SU-DHL-6 (cell line): Measurements from ENCODE around the gene SMAD3.

Source experiments
- H2AFZ ChIP-seq: fragments of 200-600 bp; sonication (generic); 2 replicates; pipeline ENCODE4 v1.6.1; 2014; ENCODE audit warnings: low read depth, mild to moderate bottlenecking, moderate library complexity, mixed read lengths, antibody characterized with exemption, low read length; ENCODE audit not compliant: severe bottlenecking
- H3F3A ChIP-seq: fragments of 200-600 bp; shearing (Covaris generic); 2 replicates; pipeline ENCODE4 v1.6.0; 2016; ENCODE audit warnings: antibody characterized with exemption, mild to moderate bottlenecking; ENCODE audit not compliant: insufficient read depth
- H3K27ac ChIP-seq: fragments of 200-600 bp; sonication (generic); 2 replicates; pipeline ENCODE4 v1.5.1; 2016; ENCODE audit warnings: low read depth, mild to moderate bottlenecking, low read length, moderate library complexity, mixed read lengths
- H3K27me3 ChIP-seq: fragments of 200-600 bp; sonication (generic), shearing (Covaris generic); 2 replicates; pipeline ENCODE4 v1.6.0; 2014; ENCODE audit warnings: mild to moderate bottlenecking, low read length
- H3K36me3 ChIP-seq: fragments of 200-600 bp; sonication (generic); 2 replicates; pipeline ENCODE4 v1.6.1; 2014; ENCODE audit warnings: mild to moderate bottlenecking, low read length, mixed read lengths
- H3K4me2 ChIP-seq: fragments of 300-600, 200-600 bp; shearing (Covaris generic), sonication (generic); 2 replicates; pipeline ENCODE4 v1.6.0; 2014; ENCODE audit warnings: low read length, low read depth, mild to moderate bottlenecking; ENCODE audit not compliant: poor library complexity, severe bottlenecking
- H3K4me3 ChIP-seq: fragments of 200-600 bp; sonication (generic); 2 replicates; pipeline ENCODE4 v1.5.1; 2014; ENCODE audit warnings: antibody characterized with exemption, low read length, mild to moderate bottlenecking, mixed read lengths; ENCODE audit not compliant: insufficient read depth, poor library complexity, severe bottlenecking
- H3K79me2 ChIP-seq: fragments of 200-600 bp; sonication (generic); 2 replicates; pipeline ENCODE4 v1.6.1; 2014; ENCODE audit warnings: mild to moderate bottlenecking, low read length, moderate library complexity; ENCODE audit not compliant: insufficient read depth
- H3K9ac ChIP-seq: fragments of 200-600 bp; sonication (generic); 2 replicates; pipeline ENCODE4 v1.7.0; 2014; ENCODE audit warnings: mild to moderate bottlenecking, low read length
- H3K9me2 ChIP-seq: fragments of 200-600 bp; sonication (generic); replicated peaks from 2 replicates; pipeline ENCODE4 v1.6.1; 2014; ENCODE audit warnings: low read length; ENCODE audit not compliant: insufficient read depth
- H3K9me3 ChIP-seq: fragments of 200-600 bp; sonication (generic); 2 replicates; pipeline ENCODE4 v1.6.1; 2014; ENCODE audit warnings: low read length, mixed read lengths; ENCODE audit not compliant: insufficient read depth
- H4K20me1 ChIP-seq: fragments of 200-600 bp; sonication (generic); 2 replicates; pipeline ENCODE4 v1.6.1; 2014; ENCODE audit warnings: low read depth, mild to moderate bottlenecking, antibody characterized with exemption, low read length, moderate library complexity, mixed read lengths
- EZH2phosphoT487 ChIP-seq: fragments of 200-600 bp; sonication (generic), shearing (Covaris generic); conservative IDR thresholded peaks from 2 replicates; pipeline ENCODE4 v1.6.1; 2018; ENCODE audit warnings: mild to moderate bottlenecking, antibody characterized with exemption, low read length, moderate library complexity, mixed read lengths
- TF ChIP-seq, protein P1 (sequence below): fragments of 200-600 bp; sonication (generic); IDR thresholded peaks from one replicate; pipeline ENCODE4 v1.5.1; 2017; ENCODE audit warnings: antibody characterized with exemption, mild to moderate bottlenecking, low read length, moderate library complexity; ENCODE audit not compliant: insufficient read depth, poor library complexity, severe bottlenecking

Gene SMAD3

GRCh38 chr15:67051088-67052045 is 14.0 kb upstream of the SMAD3 start:
- no peaks in the 10 kb centered on the region for H3F3A ChIP-seq
- no peak overlapping the region for H3K9ac ChIP-seq
- H3K9me3 ChIP-seq, result no peaks in the 10 kb centered on the region
- no peaks in the 10 kb centered on the region for H3K9me2 ChIP-seq
- no peak overlapping the region for H3K27ac ChIP-seq
- H3K36me3 ChIP-seq, result no peaks in the 10 kb centered on the region
- H4K20me1 ChIP-seq, result no peaks in the 10 kb centered on the region
- H3K4me2 ChIP-seq, result no peak overlapping the region
- TF ChIP-seq EZH2phosphoT487, result no peak
- TF ChIP-seq, protein P1, sequence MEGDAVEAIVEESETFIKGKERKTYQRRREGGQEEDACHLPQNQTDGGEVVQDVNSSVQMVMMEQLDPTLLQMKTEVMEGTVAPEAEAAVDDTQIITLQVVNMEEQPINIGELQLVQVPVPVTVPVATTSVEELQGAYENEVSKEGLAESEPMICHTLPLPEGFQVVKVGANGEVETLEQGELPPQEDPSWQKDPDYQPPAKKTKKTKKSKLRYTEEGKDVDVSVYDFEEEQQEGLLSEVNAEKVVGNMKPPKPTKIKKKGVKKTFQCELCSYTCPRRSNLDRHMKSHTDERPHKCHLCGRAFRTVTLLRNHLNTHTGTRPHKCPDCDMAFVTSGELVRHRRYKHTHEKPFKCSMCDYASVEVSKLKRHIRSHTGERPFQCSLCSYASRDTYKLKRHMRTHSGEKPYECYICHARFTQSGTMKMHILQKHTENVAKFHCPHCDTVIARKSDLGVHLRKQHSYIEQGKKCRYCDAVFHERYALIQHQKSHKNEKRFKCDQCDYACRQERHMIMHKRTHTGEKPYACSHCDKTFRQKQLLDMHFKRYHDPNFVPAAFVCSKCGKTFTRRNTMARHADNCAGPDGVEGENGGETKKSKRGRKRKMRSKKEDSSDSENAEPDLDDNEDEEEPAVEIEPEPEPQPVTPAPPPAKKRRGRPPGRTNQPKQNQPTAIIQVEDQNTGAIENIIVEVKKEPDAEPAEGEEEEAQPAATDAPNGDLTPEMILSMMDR, result no peak
- no peak overlapping the region for H3K4me3 ChIP-seq
- H3K27me3 ChIP-seq, result no peaks in the 10 kb centered on the region
- no peaks in the 10 kb centered on the region for H3K79me2 ChIP-seq
- H2AFZ ChIP-seq, result no peak overlapping the region

GRCh38 chr15:67054676-67055075 is 10.7 kb upstream of the SMAD3 start:
- H3K36me3 ChIP-seq, result no peaks in the 10 kb centered on the region
- no peak overlapping the region for H3K4me2 ChIP-seq
- H3K79me2 ChIP-seq, result no peaks in the 10 kb centered on the region
- no peaks in the 10 kb centered on the region for H3K9me2 ChIP-seq
- H3F3A ChIP-seq, result no peaks in the 10 kb centered on the region
- no peak overlapping the region for H3K4me3 ChIP-seq
- H3K9me3 ChIP-seq, result no peaks in the 10 kb centered on the region
- no peak overlapping the region for H2AFZ ChIP-seq
- H3K9ac ChIP-seq, result no peak overlapping the region
- no peaks in the 10 kb centered on the region for H3K27me3 ChIP-seq
- no peak for TF ChIP-seq EZH2phosphoT487
- TF ChIP-seq, protein P1, result no peak
- H3K27ac ChIP-seq, result no peak overlapping the region
- H4K20me1 ChIP-seq, result no peaks in the 10 kb centered on the region

GRCh38 chr15:67059127-67059553 is 6.3 kb upstream of the SMAD3 start:
- TF ChIP-seq, protein P1, result no peak
- TF ChIP-seq EZH2phosphoT487, result no peak
- Histone ChIP-seq H3F3A (0 out of 2 replicates have a peak, but pooled peaks cover under 1% of the 10 kb centered on the region), H3K36me3 (no peaks in the 10 kb centered on the region), H3K27me3 (no peaks in the 10 kb centered on the region), H3K79me2 (no peaks in the 10 kb centered on the region), H3K4me3 (no peak overlapping the region), H3K27ac (no peak overlapping the region), H3K9ac (no peak overlapping the region), H3K4me2 (no peak overlapping the region), H3K9me3 (no peaks in the 10 kb centered on the region), H2AFZ (no peak overlapping the region), H3K9me2 (no peaks in the 10 kb centered on the region), H4K20me1 (no peaks in the 10 kb centered on the region)
